Heart right ventricle (tissue), 16 donors: Measurements from ENCODE around the gene PHF1. TPM values are rescaled to one million over a fixed set of nuclear protein-coding genes. Genes with fewer than 3 reads are reported as not detected.

Experiments
- ATAC-seq, 8 donors: fragments of 200-7000 bp; cut with Tn5 transposase; one replicate each; pipeline ENCODE4 v1.9.1; 2020; ENCODE audit warnings: mild to moderate bottlenecking in 8 of 8, moderate library complexity in 8 of 8, moderate number of reproducible peaks in 1 of 8
- DNase-seq, 2 donors: peaks; one replicate each; pipeline ENCODE4 v3.0.0-alpha.2; 2020
- H3K27ac ChIP-seq, 10 donors: fragments of 200-600 bp; sonication (generic) in 2 of 10; one replicate each; pipeline versions ENCODE4 v1.5.0 to v1.8.0; 2020 to 2022; ENCODE audit warnings: mild to moderate bottlenecking in 3 of 10
- H3K27me3 ChIP-seq, 7 donors: fragments of 200-600 bp; one replicate each; pipeline ENCODE4 v1.8.0; 2021 to 2022; ENCODE audit warnings: mild to moderate bottlenecking in 2 of 7
- H3K36me3 ChIP-seq, 9 donors: fragments of 200-600 bp; sonication (generic) in 1 of 9; one replicate each; pipeline versions ENCODE4 v1.5.0 to v1.8.0; 2020 to 2022; ENCODE audit warnings: mild to moderate bottlenecking in 2 of 9
- H3K4me1 ChIP-seq, 9 donors: fragments of 200-600 bp; sonication (generic) in 1 of 9; one replicate each; pipeline versions ENCODE4 v1.5.0 to v1.8.0; 2020 to 2022; ENCODE audit warnings: mild to moderate bottlenecking in 4 of 9
- H3K4me3 ChIP-seq, 10 donors: fragments of 200-600 bp; sonication (generic) in 2 of 10; one replicate each; pipeline versions ENCODE4 v1.5.0 to v1.8.0; 2020 to 2022; ENCODE audit warnings: mild to moderate bottlenecking in 7 of 10, moderate library complexity in 2 of 10
- H3K9me3 ChIP-seq, 11 donors: fragments of 200-600 bp in 10 of 11; sonication (generic) in 2 of 11; one replicate each; pipeline versions ENCODE4 v1.5.0 to v1.8.0; 2013 to 2022; ENCODE audit warnings: mild to moderate bottlenecking in 2 of 11, control low read depth in 1 of 11, moderate library complexity in 1 of 11
- CTCF ChIP-seq, 9 donors: fragments of 200-600 bp; sonication (generic) in 2 of 9; IDR thresholded peaks; one replicate each; pipeline versions ENCODE4 v1.5.0 to v1.8.0; 2021 to 2022; ENCODE audit warnings: antibody characterized with exemption in 9 of 9, mild to moderate bottlenecking in 5 of 9, moderate library complexity in 1 of 9
- WGBS, 2 donors: extraction: QIAGEN DNeasy Blood & Tissue Kit; methylation state at CpG; one replicate each; pipeline ENCODE4 v1.1.7; 2013; ENCODE audit warnings: inconsistent platforms in 1 of 2; 5-methylcytosine and 5-hydroxymethylcytosine counted together
- intact Hi-C, 10 donors: fragments of 100-400 bp; cut with DNase I; formaldehyde crosslinking; loops; one replicate each; pipeline versions ENCODE4 v1.11.1 to v1.14.2; 2022
- polyA plus RNA-seq, 2 donors: library from polyadenylated mRNA; stranded (reverse); fragments of 200-250 nt; gene quantifications; one replicate each; pipeline ENCODE4 v1.2.3, GENCODE V29; 2013
- total RNA-seq, 10 donors: library from RNA; stranded (reverse); fragmentation: NEBNext Ultra II Directional in 3 of 10; extraction: Animal tissue kit (Norgen Biotek cat#: 25700) in 3 of 10; gene quantifications; one replicate each; pipeline versions ENCODE4 v1.2.1 to v1.2.4, GENCODE V29; 2021 to 2023
- donor health status: Arrhythmogenic right ventricular cardiomyopathy.
- donor health status: ischemic (EF 13 %, LVEDD 7.1; RV severe dilation, severe dysfunction).
- donor health status: healthy with polysubstance abuse.
- donor health status: DM: no; HTN: yes; CAD: no.
- donor health status: DM: no; HTN: no; CAD: no.
- donor health status: ischemic (EF 25% LVEDD 6.9; RV normal size, moderate dysfunction).
- donor health status: ischemic (EF 25% LVEDD 5.7; RV mildly dilated, moderate dysfunction).
- donor health status: healthy.
- donor health status: DM: yes; HTN: yes; CAD: no.
- donor health status: Ischemic cardiomyopathy.
- donor health status: ischemic (EF 35%, LVEDD 5.7; RV mildly dilated, moderate dysfunction).
- donor health status: nonischemic (EF 11% LVEDD 7.7; RV severe dilation, severe dysfunction).
- donor health status: DM: yes; HTN: yes; CAD: no.
- donor health status: PGD.
- donor health status: ischemic (EF 29% LVEDD 5.4; RV normal size, mild dysfunction).
- donor health status: nonischemic (EF 23%, LVEDD 6.1; RV moderate dilation, normal function).

Gene PHF1
- total and polyA plus RNA-seq, 12 donors: 36.2 to 125 (median 51.0) TPM

GRCh38 chr6:33433544-33434191, 22.9 kb downstream of the PHF1 start:
- peak; percentile 66 to 85 (median 75) for ATAC-seq

GRCh38 chr6:33434961-33435360, 24.1 kb downstream of the PHF1 start:
- ATAC-seq (no peak), DNase-seq (no peak)
- Histone ChIP-seq H3K9me3 (no peaks in the 10 kb centered on the region), H3K4me3 (no peak overlapping the region), H3K4me1 (peaks cover 5 to 42% (median 32%) of the 10 kb centered on the region in 9 donors), H3K36me3 (peaks cover 0 to 48% (median 10%) of the 10 kb centered on the region in 9 donors), H3K27ac (no peak overlapping the region), H3K27me3 (no peaks in the 10 kb centered on the region)
- intact Hi-C loops: loop anchor here in 1 of 10 donors (10.0 kb wide), 1 partner anchor 260 kb away; no protein-coding TSS in a partner anchor
- TF ChIP-seq CTCF (IDR thresholded peaks at IDR 0.05): no peak
- 84 to 91% methylated on average over 4 of the region's 4 CpGs for WGBS, 2 donors

More at GRCh38 chr6:33433544-33434191, 22.9 kb downstream of the PHF1 start:
- DNase-seq: peak in 1 of 2 donors; percentile 61
- intact Hi-C loops: loop anchor here in 1 of 10 donors (10.0 kb wide), 1 partner anchor 261 kb away; no protein-coding TSS in a partner anchor
- Histone ChIP-seq H3K4me1 (peaks cover 7 to 55% (median 43%) of the 10 kb centered on the region in 9 donors), H3K27ac (peak overlapping the region in 7 of 10 donors; percentile 8 to 83 (median 64)), H3K36me3 (peaks cover 0 to 39% (median 10%) of the 10 kb centered on the region in 9 donors), H3K4me3 (peak overlapping the region in 2 of 10 donors; percentile 15 to 18), H3K9me3 (no peaks in the 10 kb centered on the region), H3K27me3 (no peaks in the 10 kb centered on the region)
- WGBS, 2 donors: 13 to 27% methylated on average over 12 to 16 of the region's 17 CpGs
- no peak for TF ChIP-seq CTCF (IDR thresholded peaks at IDR 0.05)

- Histone ChIP-seq H3K27me3 (no peaks in the 10 kb centered on the region), H3K4me3 (no peak overlapping the region), H3K9me3 (no peaks in the 10 kb centered on the region), H3K27ac (no peak overlapping the region), H3K4me1 (peaks cover 2 to 17% (median 9%) of the 10 kb centered on the region in 9 donors), H3K36me3 (peaks cover 0 to 72% (median 10%) of the 10 kb centered on the region in 9 donors)
- ATAC-seq (no peak), DNase-seq (no peak)
- WGBS, 2 donors: 95% methylated on average over 18 of the region's 18 CpGs
- no peak for TF ChIP-seq CTCF (IDR thresholded peaks at IDR 0.05)
- intact Hi-C loops: loop anchor here in 1 of 10 donors (10.0 kb wide), 1 partner anchor 257 kb away; no protein-coding TSS in a partner anchor
Observed at GRCh38 chr6:33437666-33438065, 26.9 kb downstream of the PHF1 start.

GRCh38 chr6:33438978-33439594, 28.3 kb downstream of the PHF1 start:
- WGBS, 2 donors: 97 to 100% methylated on average over 3 of the region's 3 CpGs
- TF ChIP-seq CTCF (IDR thresholded peaks at IDR 0.05): no peak
- Histone ChIP-seq H3K27me3 (no peaks in the 10 kb centered on the region), H3K4me3 (no peak overlapping the region), H3K9me3 (no peaks in the 10 kb centered on the region), H3K4me1 (peaks cover 0 to 7% (median 2%) of the 10 kb centered on the region in 9 donors), H3K27ac (no peak overlapping the region), H3K36me3 (peaks cover 0 to 87% (median 15%) of the 10 kb centered on the region in 9 donors)
- DNase-seq (no peak), ATAC-seq (no peak)
- intact Hi-C loops: loop anchor here in 1 of 10 donors (10.0 kb wide), 1 partner anchor 256 kb away; no protein-coding TSS in a partner anchor
